MCF 10A (cell line): Measurements from ENCODE around the gene SLC39A3. TPM values are rescaled to one million over a fixed set of nuclear protein-coding genes. Genes with fewer than 3 reads are reported as not detected.
"Not testable (repeated sequence)": the region's sequence is repeated elsewhere in the genome, so short reads cannot be mapped to it uniquely, and the experiment has no call there.

Experiments
- BruUV-seq: library from RNA; stranded (reverse); fragments of 400-500 nt; replicated peaks from 2 replicates; lab custom pipeline; 2021; lab: Mats Ljungman, UMichigan
- CTCF ChIA-PET: fragments of 300-600 bp; sonication (Branson Sonifier 250); formaldehyde crosslinking; extraction: SDS; loops from one replicate; lab custom pipeline; 2021; ENCODE audit warnings: antibody characterized with exemption, inconsistent platforms; lab: Yijun Ruan, JAX
- POLR2A ChIA-PET: fragments of 300-600, 350-650 bp; sonication (Branson Sonifier 250); formaldehyde crosslinking; extraction: SDS; loops from one replicate; lab custom pipeline; 2020; ENCODE audit warnings: antibody characterized with exemption, inconsistent platforms; lab: Yijun Ruan, JAX
- DNase-seq: peaks from one replicate; pipeline ENCODE4 v3.0.0-alpha.2; 2018; ENCODE audit not compliant: unreplicated experiment
- H3K27ac Mint-ChIP-seq: one replicate; pipeline ENCODE4 v1.8.0; 2022; ENCODE audit warnings: mild to moderate bottlenecking, low read depth, mixed read lengths; ENCODE audit not compliant: unreplicated experiment
- H3K27me3 Mint-ChIP-seq: one replicate; pipeline ENCODE4 v1.8.0; 2022; ENCODE audit warnings: mixed read lengths; ENCODE audit not compliant: insufficient read depth, unreplicated experiment
- H3K36me3 Mint-ChIP-seq: one replicate; pipeline ENCODE4 v1.8.0; 2022; ENCODE audit warnings: mild to moderate bottlenecking, moderate library complexity, mixed read lengths; ENCODE audit not compliant: insufficient read depth, unreplicated experiment
- H3K4me1 Mint-ChIP-seq: one replicate; pipeline ENCODE4 v1.8.0; 2022; ENCODE audit warnings: mixed read lengths; ENCODE audit not compliant: insufficient read depth, unreplicated experiment
- H3K4me3 Mint-ChIP-seq: one replicate; pipeline ENCODE4 v1.8.0; 2022; ENCODE audit warnings: mild to moderate bottlenecking, moderate library complexity, mixed read lengths; ENCODE audit not compliant: unreplicated experiment
- H3K9me3 Mint-ChIP-seq: one replicate; pipeline ENCODE4 v1.8.0; 2022; ENCODE audit warnings: mixed read lengths; ENCODE audit not compliant: unreplicated experiment
- intact Hi-C: fragments of 100-400 bp; cut with micrococcal nuclease; formaldehyde crosslinking; loops from 2 replicates; pipeline ENCODE4 v1.14.1; 2022
- total RNA-seq: library from RNA; stranded (reverse); gene quantifications from 2 replicates; pipeline ENCODE4 v1.2.3, GENCODE V29; 2022
- TF ChIP-seq, protein P1 (sequence below): fragments of 200-600 bp; IDR thresholded peaks from one replicate; pipeline ENCODE4 v1.8.0; 2022; ENCODE audit warnings: antibody characterized with exemption, mild to moderate bottlenecking; ENCODE audit not compliant: unreplicated experiment

Gene SLC39A3
- total RNA-seq, 1 experiment from 2014 or later, result 21.3 TPM

DNA sequence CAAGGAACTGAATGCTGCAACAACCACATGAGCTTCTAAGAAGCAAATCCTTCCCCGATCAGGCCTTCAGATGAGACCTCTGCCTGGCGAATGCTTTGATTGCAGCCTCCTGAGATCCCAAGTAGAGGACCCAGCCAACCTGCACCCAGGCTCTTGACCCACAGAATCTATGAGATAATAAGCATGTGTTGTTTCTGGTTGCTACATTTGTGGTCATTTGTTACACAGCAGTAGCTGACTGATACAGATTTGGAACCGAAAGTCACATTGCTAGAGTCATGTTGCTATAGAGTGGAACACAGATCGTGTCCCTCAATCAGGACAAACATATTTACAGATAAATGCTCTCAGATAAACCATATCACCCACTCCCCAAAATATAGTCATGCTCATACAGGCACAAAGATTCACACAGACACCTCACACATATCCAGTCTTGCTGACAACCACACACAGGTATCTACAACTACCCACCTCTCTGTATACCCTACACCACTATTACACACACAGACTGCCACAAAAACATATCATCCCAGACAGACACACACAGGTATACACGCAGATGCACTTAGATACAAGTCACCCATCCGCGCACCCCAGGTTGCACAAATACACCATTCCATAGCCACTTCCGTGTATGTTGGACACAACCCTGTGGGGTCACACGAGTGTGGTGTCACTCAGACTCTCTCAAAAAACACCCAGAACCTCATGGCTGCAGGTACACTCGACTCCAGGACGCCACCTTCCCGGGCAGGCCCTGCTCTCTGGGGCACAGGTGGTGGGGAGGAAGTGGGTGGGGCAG lies 24.1 kb downstream of the SLC39A3 start:
- Mint-ChIP-seq H3K4me1 (no peaks in the 10 kb centered on the region), H3K27ac (no peak overlapping the region), H3K27me3 (no peaks in the 10 kb centered on the region), H3K36me3 (no peaks in the 10 kb centered on the region), H3K4me3 (no peak overlapping the region), H3K9me3 (peaks cover 9% of the 10 kb centered on the region)
- TF ChIP-seq, protein P1, sequence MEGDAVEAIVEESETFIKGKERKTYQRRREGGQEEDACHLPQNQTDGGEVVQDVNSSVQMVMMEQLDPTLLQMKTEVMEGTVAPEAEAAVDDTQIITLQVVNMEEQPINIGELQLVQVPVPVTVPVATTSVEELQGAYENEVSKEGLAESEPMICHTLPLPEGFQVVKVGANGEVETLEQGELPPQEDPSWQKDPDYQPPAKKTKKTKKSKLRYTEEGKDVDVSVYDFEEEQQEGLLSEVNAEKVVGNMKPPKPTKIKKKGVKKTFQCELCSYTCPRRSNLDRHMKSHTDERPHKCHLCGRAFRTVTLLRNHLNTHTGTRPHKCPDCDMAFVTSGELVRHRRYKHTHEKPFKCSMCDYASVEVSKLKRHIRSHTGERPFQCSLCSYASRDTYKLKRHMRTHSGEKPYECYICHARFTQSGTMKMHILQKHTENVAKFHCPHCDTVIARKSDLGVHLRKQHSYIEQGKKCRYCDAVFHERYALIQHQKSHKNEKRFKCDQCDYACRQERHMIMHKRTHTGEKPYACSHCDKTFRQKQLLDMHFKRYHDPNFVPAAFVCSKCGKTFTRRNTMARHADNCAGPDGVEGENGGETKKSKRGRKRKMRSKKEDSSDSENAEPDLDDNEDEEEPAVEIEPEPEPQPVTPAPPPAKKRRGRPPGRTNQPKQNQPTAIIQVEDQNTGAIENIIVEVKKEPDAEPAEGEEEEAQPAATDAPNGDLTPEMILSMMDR, result no peak
- intact Hi-C loops, result no loop called here
- no peak for DNase-seq
- BruUV-seq, result no TSS peak
- ChIA-PET POLR2A (no interaction called here), CTCF (interaction anchor here (0.5 kb wide), 1 partner anchor 16 kb away, joined by 3 read pairs; no protein-coding TSS in a partner anchor)

- DNase-seq, result no peak
- intact Hi-C loops, result no loop called here
- Mint-ChIP-seq H3K4me1 (no peaks in the 10 kb centered on the region), H3K27me3 (no peaks in the 10 kb centered on the region), H3K4me3 (no peak overlapping the region), H3K27ac (no peak overlapping the region), H3K36me3 (no peaks in the 10 kb centered on the region), H3K9me3 (peaks cover 9% of the 10 kb centered on the region)
- no TSS peak for BruUV-seq
- ChIA-PET CTCF (no interaction called here), POLR2A (no interaction called here)
- TF ChIP-seq, protein P1, result no peak
Observed at GRCh38 chr19:2714531-2715269, 25.1 kb downstream of the SLC39A3 start.

- H3K4me1 Mint-ChIP-seq, intact Hi-C loops, H3K27me3 Mint-ChIP-seq, DNase-seq, H3K9me3 Mint-ChIP-seq, H3K27ac Mint-ChIP-seq, H3K36me3 Mint-ChIP-seq, POLR2A ChIA-PET, CTCF ChIA-PET, H3K4me3 Mint-ChIP-seq, BruUV-seq: not testable (repeated sequence)
Observed at GRCh38 chr19:2714102-2714501, 25.7 kb downstream of the SLC39A3 start.

- POLR2A ChIA-PET, H3K4me1 Mint-ChIP-seq, intact Hi-C loops, DNase-seq, H3K4me3 Mint-ChIP-seq, H3K36me3 Mint-ChIP-seq, H3K27ac Mint-ChIP-seq, CTCF ChIA-PET, BruUV-seq, H3K27me3 Mint-ChIP-seq, H3K9me3 Mint-ChIP-seq: not testable (repeated sequence)
Observed at GRCh38 chr19:2713170-2713569, 26.6 kb downstream of the SLC39A3 start.

DNA sequence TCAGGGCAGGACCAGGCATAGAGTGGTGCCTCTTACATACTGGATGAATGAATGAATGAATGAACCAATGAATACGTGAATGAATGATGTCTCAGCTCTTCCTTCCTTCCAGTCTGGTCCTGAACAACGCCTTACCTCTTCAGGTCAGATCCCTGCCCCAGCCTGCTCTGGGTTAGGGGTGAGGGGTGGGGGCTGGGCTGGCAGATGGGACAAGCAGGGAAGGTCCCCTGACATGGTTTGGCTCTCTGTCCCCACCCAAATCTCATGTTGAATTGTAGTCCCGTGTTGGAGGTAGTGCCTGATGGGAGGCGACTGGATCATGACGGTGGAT lies 28.0 kb downstream of the SLC39A3 start:
- Mint-ChIP-seq H3K9me3 (peaks cover 9% of the 10 kb centered on the region), H3K4me3 (no peak overlapping the region), H3K36me3 (no peaks in the 10 kb centered on the region), H3K27ac (no peak overlapping the region), H3K27me3 (no peaks in the 10 kb centered on the region), H3K4me1 (no peaks in the 10 kb centered on the region)
- no TSS peak for BruUV-seq
- DNase-seq, result no peak
- TF ChIP-seq, protein P1, result no peak
- CTCF ChIA-PET, result no interaction called here
- intact Hi-C loops, result no loop called here
- POLR2A ChIA-PET, result no interaction called here
